ENCODE measurements around the gene REPIN1.
A peak's percentile ranks its signal among the peaks of the same experiment; 100 is the strongest.

REPIN1 gene

GRCh38 chr7:150337659-150338081, 31.0 kb upstream of the REPIN1 start:
- no peak for TF ChIP-seq CTCF (IDR thresholded peaks at IDR 0.05; ENCODE audit: extremely low read depth, missing control alignments)
- no peak for DNase-seq (ENCODE audit: low spot score)

DNA sequence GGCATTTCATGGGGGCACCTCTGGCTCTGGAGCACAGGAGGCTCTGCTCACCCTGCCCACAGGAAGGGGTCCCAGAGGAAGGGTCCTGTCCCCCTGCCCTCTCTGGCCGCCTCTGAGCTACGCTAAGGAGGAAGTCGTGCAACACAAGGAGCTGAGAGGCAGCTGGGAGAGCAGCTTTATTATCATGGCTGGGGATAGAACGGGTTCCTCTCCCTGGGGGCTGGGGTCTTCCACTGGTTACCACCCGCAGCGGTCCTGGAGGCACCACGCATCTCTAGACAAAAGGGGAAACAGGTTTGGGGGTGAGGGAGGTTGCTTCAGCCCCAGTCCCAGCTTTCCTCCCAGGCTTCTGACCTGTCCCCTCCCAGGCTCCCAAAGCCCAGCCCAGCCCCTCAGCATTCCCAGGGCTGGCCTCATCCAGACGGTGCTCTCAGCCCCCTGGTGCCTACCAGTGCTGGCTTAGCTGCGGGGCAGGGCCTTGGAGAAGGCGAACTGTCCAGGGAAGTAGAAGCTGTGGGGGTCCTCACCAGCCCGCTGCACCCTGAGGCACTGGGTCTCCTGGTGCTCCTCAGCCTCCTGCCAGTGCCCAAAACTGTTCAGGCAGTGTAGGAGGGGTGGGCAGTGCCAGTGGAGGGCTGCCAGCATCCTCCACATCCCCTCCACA, 30.3 kb upstream of the REPIN1 start:
- TF ChIP-seq CTCF (IDR thresholded peaks at IDR 0.05; ENCODE audit: extremely low read depth, missing control alignments): no peak
- DNase-seq (ENCODE audit: low spot score): no peak

DNA sequence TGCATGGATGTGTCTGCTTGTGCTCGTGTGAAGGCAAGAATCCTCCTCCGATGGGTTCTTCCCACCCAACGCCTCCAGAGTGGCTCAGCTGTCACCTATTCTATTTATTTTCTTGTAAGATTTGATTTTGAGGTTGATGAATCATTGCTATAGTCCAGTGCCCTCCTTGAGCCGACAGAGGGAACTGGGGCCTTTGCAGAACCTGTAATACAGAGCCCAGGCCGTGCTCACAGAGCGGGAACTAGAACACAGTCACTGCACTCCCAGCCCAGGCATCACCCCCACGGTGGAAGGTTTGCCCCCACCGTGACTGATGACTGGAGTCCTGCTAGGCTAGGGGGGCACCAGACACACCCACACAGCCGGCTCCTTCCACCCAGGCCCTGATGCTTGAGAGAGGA, 29.2 kb upstream of the REPIN1 start:
- no peak for TF ChIP-seq CTCF (IDR thresholded peaks at IDR 0.05; ENCODE audit: extremely low read depth, missing control alignments)
- no peak for DNase-seq (ENCODE audit: low spot score)

DNA sequence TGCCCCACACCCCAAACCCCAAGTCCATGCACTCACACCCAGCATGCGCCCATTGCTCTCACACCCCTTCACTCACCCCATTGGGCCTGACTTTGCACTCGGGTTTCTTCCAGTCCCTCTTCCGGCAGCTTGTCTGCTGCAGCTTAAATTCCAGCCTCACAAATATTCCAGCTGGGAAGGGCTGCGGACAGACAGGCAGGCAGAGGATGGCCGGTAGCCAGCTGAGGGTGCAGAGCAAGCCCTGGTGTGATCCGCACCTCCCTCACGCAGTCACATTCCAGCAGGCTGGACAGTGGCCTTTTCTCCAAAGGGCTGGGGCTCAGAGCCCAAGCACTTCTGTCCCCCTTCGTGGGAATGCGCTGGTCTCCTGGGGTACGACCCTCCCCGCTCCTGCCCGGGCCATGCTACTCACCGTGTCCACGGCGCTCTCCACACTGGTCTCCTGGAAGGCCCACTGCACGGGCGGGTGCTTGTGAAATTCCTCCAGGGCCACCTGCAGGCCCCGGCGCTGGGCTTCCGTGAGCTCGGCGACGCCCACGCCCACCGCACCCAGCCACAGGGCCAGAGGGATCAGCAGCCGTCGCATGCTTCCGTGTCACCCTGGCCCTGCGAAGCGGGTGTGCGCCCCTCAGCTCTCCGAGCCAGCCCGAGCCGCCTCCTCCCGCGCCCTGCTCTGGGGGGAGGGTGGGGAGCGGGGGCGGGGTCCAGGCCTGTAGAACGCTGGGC, 28.4 kb upstream of the REPIN1 start:
- peak; percentile 60 for DNase-seq (ENCODE audit: low spot score)
- TF ChIP-seq CTCF (IDR thresholded peaks at IDR 0.05; ENCODE audit: extremely low read depth, missing control alignments): no peak

DNA sequence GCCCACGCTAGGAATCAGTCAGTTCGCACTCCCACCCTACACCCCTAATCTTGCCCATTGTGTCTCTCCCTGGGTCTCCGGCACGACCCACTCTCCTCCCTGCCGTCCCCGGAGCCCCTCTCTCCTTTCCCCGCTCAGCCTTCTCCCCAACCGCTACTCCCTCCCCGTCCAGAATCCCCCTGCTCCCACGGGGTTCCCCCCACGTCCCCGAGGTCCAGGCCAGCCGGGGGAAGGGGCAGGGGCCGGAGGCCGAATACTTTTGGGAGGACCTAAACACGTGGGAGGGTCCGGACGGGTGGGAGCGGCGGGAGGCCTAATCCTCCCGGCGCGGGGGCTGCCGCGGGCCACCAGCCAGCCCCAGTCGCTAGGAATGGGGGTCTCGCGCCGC, 27.8 kb upstream of the REPIN1 start:
- no peak for TF ChIP-seq CTCF (IDR thresholded peaks at IDR 0.05; ENCODE audit: extremely low read depth, missing control alignments)
- DNase-seq (ENCODE audit: low spot score): no peak

DNA sequence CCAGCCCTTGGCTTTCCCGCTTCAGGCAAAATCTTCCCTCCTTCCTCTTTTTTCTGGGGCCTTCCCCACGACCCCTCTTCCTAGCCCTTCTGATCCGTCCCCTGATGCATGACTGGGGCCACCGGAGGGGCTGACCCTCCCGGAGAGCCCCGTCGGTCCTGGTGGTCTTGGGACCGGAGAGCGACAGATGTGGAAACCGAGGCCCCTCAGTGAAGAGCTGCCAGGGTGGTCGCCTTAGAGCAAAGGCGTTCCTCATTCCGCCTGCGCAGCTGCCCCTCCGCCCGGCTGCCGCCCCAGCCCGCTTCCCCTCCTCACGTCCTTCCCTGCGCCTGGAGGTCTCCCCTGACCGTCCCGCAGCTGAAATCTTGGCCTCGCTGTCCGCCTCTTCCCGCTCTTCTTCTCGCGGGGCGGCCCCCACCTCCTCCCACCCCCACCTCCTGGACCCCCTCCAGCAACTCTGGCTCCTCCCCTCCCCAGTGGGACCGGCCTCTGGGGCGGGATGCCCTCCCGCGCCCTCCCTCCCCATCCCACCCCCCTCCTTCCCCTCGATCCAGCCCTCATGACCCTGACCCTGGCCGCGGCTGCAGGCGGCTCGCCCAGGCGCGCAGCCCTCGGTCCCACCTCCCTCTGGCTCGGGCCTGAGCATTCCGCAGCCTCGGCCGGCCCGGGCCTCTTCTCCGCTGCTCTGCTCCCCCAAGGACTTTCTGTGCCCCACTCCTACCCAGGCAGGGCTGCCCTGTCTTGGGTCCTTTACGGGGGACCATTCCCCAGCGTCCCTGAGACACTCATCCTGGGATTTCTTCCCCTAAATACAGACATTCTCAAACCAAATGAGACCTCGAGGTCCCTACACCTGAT, 27.1 kb upstream of the REPIN1 start, which contains the start of gene RARRES2:
Gene RARRES2, minus strand, starts transcription at position 367 of the 858 bp plus-strand sequence. CDS start 1,020 bp downstream, outside the sequence.
- DNase-seq (ENCODE audit: low spot score): no peak
- TF ChIP-seq CTCF (IDR thresholded peaks at IDR 0.05; ENCODE audit: extremely low read depth, missing control alignments): no peak

- no peak for DNase-seq (ENCODE audit: low spot score)
- no peak for TF ChIP-seq CTCF (IDR thresholded peaks at IDR 0.05; ENCODE audit: extremely low read depth, missing control alignments)
These were observed 26.6 kb upstream of the REPIN1 start for GRCh38 chr7:150342121-150342408.
